Natural killer cell (primary cell): Measurements from ENCODE around the gene COX14. TPM values are rescaled to one million over a fixed set of nuclear protein-coding genes. Genes with fewer than 3 reads are reported as not detected.
A peak's percentile ranks its signal among the peaks of the same experiment; 100 is the strongest.

ENCODE experiments used
- ATAC-seq, 3 donors: fragments of 150-1000 bp in 2 of 3; fragments of 200-7000 bp in 1 of 3; cut with Tn5 transposase; 1 replicate in 1 of 3; 2 replicates in 2 of 3; pipeline ENCODE4 v1.10.0; 2021; ENCODE audit warnings: mild to moderate bottlenecking in 2 of 3, moderate library complexity in 2 of 3
- DNase-seq, 2 donors: peaks; one replicate each; pipeline versions ENCODE4 v3.0.0 to v3.0.0-alpha.2; 2013 to 2021; ENCODE audit warnings: mixed read lengths in 1 of 2
- H3K27ac ChIP-seq: one replicate; pipeline ENCODE4 v1.5.1; 2013; ENCODE audit warnings: mild to moderate bottlenecking, low read length
- H3K27me3 ChIP-seq: one replicate; pipeline ENCODE4 v1.6.1; 2013; ENCODE audit warnings: low read length; ENCODE audit not compliant: control insufficient read depth, insufficient read depth
- H3K36me3 ChIP-seq: one replicate; pipeline ENCODE4 v1.6.1; 2013; ENCODE audit warnings: low read length; ENCODE audit not compliant: control insufficient read depth, insufficient read depth
- H3K4me1 ChIP-seq: one replicate; pipeline ENCODE4 v1.6.1; 2013; ENCODE audit warnings: low read length; ENCODE audit not compliant: control insufficient read depth, insufficient read depth
- H3K4me3 ChIP-seq: one replicate; pipeline ENCODE4 v1.5.1; 2013; ENCODE audit warnings: low read length
- H3K9me3 ChIP-seq: one replicate; pipeline ENCODE4 v1.6.1; 2013; ENCODE audit warnings: low read length; ENCODE audit not compliant: control insufficient read depth, insufficient read depth
- H3K27ac Mint-ChIP-seq, 2 donors: one replicate each; pipeline ENCODE4 v1.8.0; 2022; ENCODE audit warnings: mild to moderate bottlenecking in 2 of 2, mixed read lengths in 2 of 2, moderate library complexity in 1 of 2
- H3K27me3 Mint-ChIP-seq, 2 donors: one replicate each; pipeline ENCODE4 v1.8.0; 2022; ENCODE audit warnings: low read depth in 2 of 2, mixed read lengths in 2 of 2
- H3K36me3 Mint-ChIP-seq: one replicate; pipeline ENCODE4 v1.8.0; 2022; ENCODE audit warnings: mixed read lengths
- H3K4me1 Mint-ChIP-seq, 2 donors: one replicate each; pipeline ENCODE4 v1.8.0; 2022; ENCODE audit warnings: mixed read lengths in 2 of 2
- H3K4me3 Mint-ChIP-seq: one replicate; pipeline ENCODE4 v1.8.0; 2022; ENCODE audit warnings: mild to moderate bottlenecking, moderate library complexity, mixed read lengths
- H3K9me3 Mint-ChIP-seq, 2 donors: one replicate each; pipeline ENCODE4 v1.8.0; 2022; ENCODE audit warnings: mixed read lengths in 2 of 2
- WGBS: methylation state at CpG from one replicate; pipeline ENCODE4 v1.1.7; 2013; ENCODE audit warnings: missing lambda C conversion rate; ENCODE audit not compliant: insufficient coverage; 5-methylcytosine and 5-hydroxymethylcytosine counted together
- intact Hi-C: fragments of 100-400 bp; cut with micrococcal nuclease; formaldehyde crosslinking; loops from one replicate; pipeline ENCODE4 v1.14.2; 2022
- total RNA-seq, 4 donors: library from RNA; stranded (reverse); fragments of 120-200 nt in 1 of 4; gene quantifications; one replicate each; pipeline versions ENCODE4 v1.2.3 to v1.2.4, GENCODE V29; 2013 to 2022
- TF ChIP-seq, protein P1 (sequence below): fragments of 200-600 bp; IDR thresholded peaks from one replicate; pipeline ENCODE4 v1.8.0; 2022; ENCODE audit warnings: antibody characterized with exemption

The COX14 gene
- total RNA-seq, 3 donors from 2014 or later (not counting 1 experiment from before 2014, with no cell fraction given) = 32.8 to 42.6 (median 36.7) TPM

- Mint-ChIP-seq H3K4me3 (peak overlapping the region; percentile 93), H3K27ac (peak overlapping the region; percentile 82 to 91), H3K36me3 (no peaks in the 10 kb centered on the region), H3K9me3 (no peaks in the 10 kb centered on the region), H3K4me1 (peaks cover 9 to 33% of the 10 kb centered on the region in 2 donors), H3K27me3 (no peaks in the 10 kb centered on the region)
- Histone ChIP-seq H3K27ac (peak overlapping the region; percentile 93), H3K27me3 (no peaks in the 10 kb centered on the region), H3K4me3 (peak overlapping the region; percentile 97), H3K36me3 (no peaks in the 10 kb centered on the region), H3K4me1 (peaks cover 17% of the 10 kb centered on the region), H3K9me3 (no peaks in the 10 kb centered on the region)
- WGBS = under 1% methylated on average over 12 of the region's 12 CpGs
- DNase-seq (no peak), ATAC-seq (peak in 2 of 3 donors; percentile 11 to 25)
- TF ChIP-seq, protein P1, sequence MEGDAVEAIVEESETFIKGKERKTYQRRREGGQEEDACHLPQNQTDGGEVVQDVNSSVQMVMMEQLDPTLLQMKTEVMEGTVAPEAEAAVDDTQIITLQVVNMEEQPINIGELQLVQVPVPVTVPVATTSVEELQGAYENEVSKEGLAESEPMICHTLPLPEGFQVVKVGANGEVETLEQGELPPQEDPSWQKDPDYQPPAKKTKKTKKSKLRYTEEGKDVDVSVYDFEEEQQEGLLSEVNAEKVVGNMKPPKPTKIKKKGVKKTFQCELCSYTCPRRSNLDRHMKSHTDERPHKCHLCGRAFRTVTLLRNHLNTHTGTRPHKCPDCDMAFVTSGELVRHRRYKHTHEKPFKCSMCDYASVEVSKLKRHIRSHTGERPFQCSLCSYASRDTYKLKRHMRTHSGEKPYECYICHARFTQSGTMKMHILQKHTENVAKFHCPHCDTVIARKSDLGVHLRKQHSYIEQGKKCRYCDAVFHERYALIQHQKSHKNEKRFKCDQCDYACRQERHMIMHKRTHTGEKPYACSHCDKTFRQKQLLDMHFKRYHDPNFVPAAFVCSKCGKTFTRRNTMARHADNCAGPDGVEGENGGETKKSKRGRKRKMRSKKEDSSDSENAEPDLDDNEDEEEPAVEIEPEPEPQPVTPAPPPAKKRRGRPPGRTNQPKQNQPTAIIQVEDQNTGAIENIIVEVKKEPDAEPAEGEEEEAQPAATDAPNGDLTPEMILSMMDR = no peak
- intact Hi-C loops = loop anchor here (1.0 kb wide), 2 partner anchors 54 to 78 kb away; partner anchors contain the start of gene COX14
These were observed 54.7 kb downstream of the COX14 start for GRCh38 chr12:50166799-50167048.

GRCh38 chr12:50167049-50167828 lies 55.2 kb downstream of the COX14 start, which contains the start of gene CERS5:
CERS5 (minus strand) TSS chr12:50167369; CDS start chr12:50167297, 72 bp downstream.
- WGBS = under 1% methylated on average over 70 of the region's 70 CpGs
- DNase-seq = peak; percentile 93 to 97
- Histone ChIP-seq H3K36me3 (no peaks in the 10 kb centered on the region), H3K27ac (peak within 1 kb of the TSS; percentile 93), H3K4me1 (peaks cover 17% of the 10 kb centered on the region), H3K27me3 (no peaks in the 10 kb centered on the region), H3K9me3 (no peaks in the 10 kb centered on the region), H3K4me3 (peak within 1 kb of the TSS; percentile 97)
- Mint-ChIP-seq H3K4me3 (peak within 1 kb of the TSS; percentile 93), H3K4me1 (peaks cover 9 to 33% of the 10 kb centered on the region in 2 donors), H3K27ac (peak within 1 kb of the TSS; percentile 82 to 91), H3K27me3 (no peaks in the 10 kb centered on the region), H3K36me3 (no peaks in the 10 kb centered on the region), H3K9me3 (no peaks in the 10 kb centered on the region)
- peak; percentile 96 to 100 (median 96) for ATAC-seq
- intact Hi-C loops = loop anchor here (1.0 kb wide), 2 partner anchors 55 to 79 kb away; partner anchors contain the start of gene COX14
- TF ChIP-seq, protein P1 = no peak

Other genes with a start within 250 kb of the COX14 start
- gene FAIM2, start 208.3 kb upstream of the COX14 start, total RNA-seq = under 1 TPM in 2 of 3 donors, not detected in 1; 0.09 to 0.57 TPM
- gene AQP2, start 161.5 kb upstream of the COX14 start, total RNA-seq = not detected
- gene AQP5, start 150.4 kb upstream of the COX14 start, total RNA-seq = not detected
- not detected for gene AQP6, start 139.3 kb upstream of the COX14 start, total RNA-seq
- 10 to 100 TPM in 1 of 3 donors, 1 to 10 TPM in 2; 6.1 to 11.6 (median 8.7) TPM for gene RACGAP1, start 86.7 kb upstream of the COX14 start, total RNA-seq
- gene ASIC1, start 54.6 kb upstream of the COX14 start, total RNA-seq = under 1 TPM in 1 of 3 donors, not detected in 2; 0.21 TPM
- gene SMARCD1, start 26.9 kb upstream of the COX14 start, total RNA-seq = 10 to 100 TPM; 81.3 to 97.0 (median 88.6) TPM
- gene GPD1, start 8.2 kb upstream of the COX14 start, total RNA-seq = under 1 TPM in 1 of 3 donors, not detected in 2; 0.65 TPM
- 10 to 100 TPM; 69.9 to 81.2 (median 75.8) TPM for gene CERS5, start 55.1 kb downstream of the COX14 start, total RNA-seq
- 10 to 100 TPM; 12.0 to 16.2 (median 13.7) TPM for gene LIMA1, start 171.3 kb downstream of the COX14 start, total RNA-seq